GM20431 (cell line): Measurements from ENCODE around the gene PRKN.

Experiments used
- in situ Hi-C: fragments of 300-500 bp; cut with MseI, MboI; formaldehyde crosslinking; loops from one replicate; pipeline ENCODE4 v1.15.0; 2020; ENCODE audit warnings: low sequenced_read_pairs; ENCODE audit not compliant: unreplicated experiment

Gene PRKN

DNA sequence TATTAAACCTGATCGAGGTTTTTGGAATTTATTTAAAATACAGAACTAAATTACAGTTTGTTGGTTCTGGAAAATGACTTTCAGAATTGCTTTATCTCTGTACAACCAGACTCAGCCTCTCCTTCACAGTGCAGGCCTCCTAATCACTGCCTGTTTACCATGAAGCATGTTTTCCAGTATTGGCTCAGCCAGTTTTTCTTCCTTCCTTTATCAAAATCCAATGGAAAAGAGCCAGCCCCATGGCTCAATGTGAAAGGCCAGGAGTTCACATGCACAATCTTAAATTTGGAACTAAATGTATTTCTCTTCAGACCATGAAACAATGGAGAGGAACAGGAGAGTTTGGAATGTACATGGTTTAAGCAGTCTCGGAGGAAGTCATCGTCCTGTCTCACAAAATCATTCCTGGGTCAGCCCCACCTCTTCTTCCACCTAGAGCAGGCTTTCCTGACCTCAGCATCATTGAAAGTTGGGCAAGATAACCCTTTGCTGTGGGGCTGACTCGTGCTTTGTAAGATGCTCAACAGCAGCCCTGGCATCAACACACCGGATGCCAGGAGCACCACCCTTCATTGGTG, 772.8 kb downstream of the PRKN start:
- in situ Hi-C loops, result no loop called here

DNA sequence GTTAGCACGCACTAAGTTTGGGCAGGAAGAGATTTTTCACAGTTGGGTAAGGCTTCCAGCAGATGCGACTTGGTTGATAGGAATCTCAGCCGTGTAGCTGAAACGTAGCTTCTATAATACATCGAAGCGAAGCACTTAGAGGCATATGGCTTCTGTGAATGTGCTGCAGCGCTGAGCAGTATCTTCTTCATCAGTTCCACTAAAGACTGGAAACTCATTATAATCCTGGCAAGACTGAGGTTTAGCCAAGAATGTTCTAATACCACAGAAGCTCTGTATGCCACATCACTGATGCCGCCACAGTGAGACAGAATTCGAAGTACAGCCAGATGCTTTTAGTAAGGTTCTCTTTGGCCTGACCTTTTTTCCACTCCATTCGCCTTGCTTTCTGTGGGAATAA, 773.5 kb downstream of the PRKN start:
- in situ Hi-C loops, result no loop called here

DNA sequence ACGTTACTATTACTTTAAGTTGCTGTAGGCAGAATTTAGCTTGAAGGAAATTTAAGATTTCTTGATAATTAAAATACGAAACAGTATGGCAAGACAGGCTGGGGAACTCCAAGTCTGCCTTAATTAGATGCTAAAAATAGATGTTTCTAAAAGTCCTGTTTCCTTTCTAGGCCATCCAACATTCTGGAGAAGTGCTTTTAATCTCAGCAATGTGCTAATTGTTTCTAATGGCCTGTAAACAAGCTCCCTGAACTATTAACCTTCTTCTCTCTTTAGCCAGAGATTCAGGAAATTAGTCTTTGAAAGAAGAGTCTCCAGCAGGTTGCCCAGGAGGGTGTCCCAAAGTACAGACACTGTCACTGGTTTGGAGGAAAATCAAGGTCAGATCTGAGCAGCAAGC, 776.4 kb downstream of the PRKN start:
- in situ Hi-C loops, result no loop called here

DNA sequence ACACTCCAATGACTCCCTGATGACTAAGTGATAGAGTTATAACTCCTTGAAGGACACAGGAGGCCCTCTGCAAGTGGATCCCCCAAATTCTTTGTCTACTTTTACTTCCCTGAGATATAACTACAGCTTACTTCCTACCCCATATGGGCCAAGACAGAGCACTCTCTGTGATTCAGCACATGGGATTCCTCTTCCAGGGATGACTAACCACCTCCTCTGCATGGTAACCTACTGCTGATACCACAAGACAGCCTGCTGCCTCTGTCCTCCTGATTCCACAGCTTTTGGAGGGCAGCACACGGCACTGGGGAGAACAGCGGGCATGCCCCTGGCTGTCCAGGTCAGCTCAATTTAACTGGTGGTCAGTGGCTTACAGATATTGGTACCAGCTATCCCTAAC, 778.0 kb downstream of the PRKN start:
- in situ Hi-C loops, result no loop called here

DNA sequence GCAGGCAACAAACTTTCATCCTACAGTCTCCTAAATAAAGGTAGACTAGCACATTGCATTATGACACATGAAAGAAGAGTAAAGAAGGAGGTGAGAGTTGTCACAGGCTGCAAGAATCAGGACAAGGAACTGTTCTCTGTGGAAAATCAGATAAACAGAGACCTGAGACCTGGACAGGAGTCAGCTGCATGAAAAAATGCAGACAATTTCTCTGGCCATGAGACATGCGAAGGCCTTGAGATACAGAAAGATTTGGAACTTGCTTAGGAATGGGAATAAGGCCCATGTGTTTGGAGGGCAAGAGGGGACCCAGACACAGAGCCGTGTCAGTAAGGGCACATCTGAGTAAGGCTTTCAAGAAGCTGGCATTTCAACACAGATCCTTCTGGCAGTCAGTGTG, 779.1 kb downstream of the PRKN start:
- in situ Hi-C loops, result no loop called here

DNA sequence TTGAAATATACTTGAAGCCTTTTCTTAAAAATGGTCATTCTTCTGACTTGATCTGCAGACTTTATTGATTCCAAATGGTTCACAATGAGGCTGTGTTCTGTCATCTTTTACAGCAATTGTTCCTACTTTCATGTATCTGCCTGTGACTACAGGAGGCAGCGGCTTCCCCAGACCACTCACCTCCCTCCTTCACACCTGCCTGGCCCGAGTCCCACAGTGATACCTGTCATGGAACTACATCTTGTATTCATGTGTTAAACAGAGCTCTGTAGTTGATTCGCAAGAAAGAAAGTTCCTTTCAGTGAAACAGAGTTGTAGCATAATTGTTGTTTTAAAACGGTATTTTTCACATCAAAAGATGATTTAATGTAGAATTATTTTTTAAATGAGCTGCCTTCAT, 780.2 kb downstream of the PRKN start:
- in situ Hi-C loops, result no loop called here

DNA sequence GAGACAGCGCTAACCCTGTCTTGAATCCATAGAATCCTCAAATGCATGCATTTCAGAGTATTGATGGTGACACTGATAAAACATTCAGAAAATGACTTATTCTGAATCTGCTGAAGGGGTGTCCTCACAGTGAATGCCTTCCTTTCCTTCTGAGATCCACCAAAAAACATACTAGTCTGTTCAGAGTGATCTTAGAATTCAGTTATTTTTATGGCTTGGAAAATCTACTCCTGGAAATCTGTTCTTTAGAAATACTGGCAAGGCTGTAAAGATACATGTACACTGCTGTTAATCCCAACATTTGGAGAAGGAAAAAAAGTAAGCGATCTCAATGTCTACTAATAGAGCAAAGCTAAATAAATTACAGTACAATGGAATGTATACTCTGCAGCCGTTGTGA, 781.1 kb downstream of the PRKN start:
- in situ Hi-C loops, result no loop called here

DNA sequence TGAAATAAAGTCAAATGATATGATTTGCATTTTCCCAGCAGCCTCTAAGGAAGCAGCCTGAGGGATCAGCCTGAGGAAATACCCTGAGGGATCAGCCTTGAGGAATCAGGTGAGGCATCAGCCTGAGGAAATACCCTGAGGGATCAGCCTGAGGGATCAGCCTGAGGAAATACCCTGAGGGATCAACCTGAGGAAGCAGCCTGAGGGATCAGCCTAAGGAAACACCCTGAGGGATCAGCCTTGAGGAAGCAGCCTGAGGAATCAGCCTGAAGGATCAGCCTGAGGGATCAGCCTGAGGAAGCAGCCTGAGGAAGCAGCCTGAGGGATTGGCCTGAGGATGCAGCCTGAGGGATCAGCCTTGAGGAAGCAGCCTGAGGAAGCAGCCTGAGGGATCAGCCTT, 784.0 kb downstream of the PRKN start:
- in situ Hi-C loops, result no loop called here

DNA sequence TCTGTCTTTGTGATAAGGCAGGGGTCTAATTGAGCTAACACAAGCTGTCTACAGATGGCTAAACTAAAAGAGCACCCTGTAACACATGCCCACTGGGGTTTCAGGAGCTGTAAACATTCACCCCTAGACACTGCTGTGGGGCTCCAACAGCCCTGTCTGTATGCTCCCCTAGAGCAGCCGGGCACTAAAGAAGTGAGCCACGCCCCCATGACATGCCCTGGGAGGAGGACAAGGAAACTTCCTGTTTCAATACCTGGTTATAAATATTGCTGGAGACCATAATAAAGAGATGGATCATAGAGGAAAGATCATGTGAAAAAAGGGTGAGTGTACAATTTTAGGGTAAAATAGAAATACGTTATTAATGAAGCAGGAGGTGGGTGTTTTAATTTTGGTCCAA, 786.0 kb downstream of the PRKN start:
- in situ Hi-C loops, result no loop called here

DNA sequence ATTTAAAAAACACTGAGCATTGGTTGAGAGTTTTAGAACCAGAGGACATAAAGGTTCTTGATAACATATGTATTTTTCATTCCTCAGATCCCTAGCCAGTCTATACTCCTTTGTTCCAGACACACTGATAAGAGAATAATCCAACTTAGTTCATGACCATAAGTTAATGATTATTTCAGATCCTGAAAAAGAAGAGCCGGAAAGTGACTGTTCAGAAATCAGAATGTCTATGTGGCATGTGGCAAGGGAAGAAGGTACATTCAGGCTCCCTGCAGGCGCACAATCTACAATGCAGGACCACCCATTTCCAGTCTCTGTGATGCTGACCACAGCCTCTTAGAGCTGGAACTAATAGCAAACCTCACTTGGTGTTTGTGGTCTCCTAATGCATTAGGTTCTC, 787.0 kb downstream of the PRKN start:
- in situ Hi-C loops, result no loop called here

DNA sequence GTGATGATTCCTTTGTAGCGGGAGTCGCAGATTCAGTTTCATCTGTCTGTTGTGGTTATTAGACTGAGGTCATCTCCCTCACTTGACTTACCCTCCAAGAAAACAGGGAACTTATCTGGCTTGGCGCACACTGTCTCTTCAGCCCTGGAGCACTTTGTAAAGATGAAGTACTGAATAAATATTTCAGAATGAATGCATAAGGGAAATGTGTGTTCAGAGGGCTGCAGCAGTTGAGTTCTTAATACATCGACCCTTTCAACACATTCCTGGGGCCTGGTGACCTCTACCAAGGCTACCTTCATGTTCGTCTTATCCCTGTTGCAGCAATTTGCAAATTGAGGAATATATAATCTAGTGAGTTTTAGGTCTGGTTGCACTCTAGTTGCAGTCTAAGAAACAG, 801.2 kb downstream of the PRKN start:
- in situ Hi-C loops, result no loop called here

DNA sequence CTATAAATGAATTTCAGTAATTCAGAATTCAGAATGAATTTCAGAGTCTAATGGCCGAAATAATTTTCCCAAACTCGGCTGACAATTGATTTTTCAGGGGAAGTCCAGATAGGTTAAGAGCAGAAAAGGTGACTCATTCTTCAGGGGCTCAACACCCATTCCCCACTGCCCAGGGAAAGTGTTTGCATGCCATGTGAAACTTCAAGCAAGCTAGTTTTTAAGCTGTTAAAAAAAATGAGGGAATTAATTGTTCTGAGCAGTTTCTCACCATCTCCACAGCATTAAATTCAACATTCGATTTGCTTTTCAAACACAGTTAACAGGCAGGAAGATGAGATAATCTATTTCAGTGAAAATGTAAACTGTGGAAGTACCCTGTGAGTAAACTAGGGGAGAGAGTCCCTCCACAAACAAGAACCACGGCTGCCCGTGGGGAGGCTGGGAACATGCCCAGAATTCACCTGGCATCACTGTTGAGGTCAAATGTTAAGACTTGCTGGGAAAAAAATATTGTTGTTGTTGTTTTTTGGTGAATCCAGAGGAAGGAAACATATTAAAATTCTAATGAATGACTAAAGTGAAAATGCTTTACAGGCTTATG, 803.0 kb downstream of the PRKN start:
- in situ Hi-C loops, result no loop called here

DNA sequence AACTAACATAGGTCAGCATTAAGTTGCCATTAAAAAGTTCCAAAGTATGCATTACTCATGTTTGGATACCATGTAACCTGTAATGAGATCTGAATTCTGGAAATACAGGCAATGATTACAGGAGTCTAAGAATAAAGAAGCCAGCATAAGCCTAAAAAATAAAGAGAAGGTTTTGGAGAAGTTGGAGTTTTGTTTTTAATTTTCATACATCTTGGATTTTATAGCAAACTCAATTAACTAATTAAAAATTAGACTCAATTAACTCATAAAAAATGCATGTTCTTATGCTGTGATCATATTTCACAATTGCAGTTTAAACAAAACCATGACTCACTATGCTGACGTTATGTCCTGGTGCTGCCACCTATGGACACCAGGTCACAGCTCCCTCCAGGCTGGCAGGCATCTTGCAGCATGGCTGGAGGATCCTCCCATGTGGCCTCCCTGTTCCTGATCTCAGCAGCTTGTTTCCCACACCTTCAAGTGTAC, 804.9 kb downstream of the PRKN start:
- in situ Hi-C loops, result no loop called here

DNA sequence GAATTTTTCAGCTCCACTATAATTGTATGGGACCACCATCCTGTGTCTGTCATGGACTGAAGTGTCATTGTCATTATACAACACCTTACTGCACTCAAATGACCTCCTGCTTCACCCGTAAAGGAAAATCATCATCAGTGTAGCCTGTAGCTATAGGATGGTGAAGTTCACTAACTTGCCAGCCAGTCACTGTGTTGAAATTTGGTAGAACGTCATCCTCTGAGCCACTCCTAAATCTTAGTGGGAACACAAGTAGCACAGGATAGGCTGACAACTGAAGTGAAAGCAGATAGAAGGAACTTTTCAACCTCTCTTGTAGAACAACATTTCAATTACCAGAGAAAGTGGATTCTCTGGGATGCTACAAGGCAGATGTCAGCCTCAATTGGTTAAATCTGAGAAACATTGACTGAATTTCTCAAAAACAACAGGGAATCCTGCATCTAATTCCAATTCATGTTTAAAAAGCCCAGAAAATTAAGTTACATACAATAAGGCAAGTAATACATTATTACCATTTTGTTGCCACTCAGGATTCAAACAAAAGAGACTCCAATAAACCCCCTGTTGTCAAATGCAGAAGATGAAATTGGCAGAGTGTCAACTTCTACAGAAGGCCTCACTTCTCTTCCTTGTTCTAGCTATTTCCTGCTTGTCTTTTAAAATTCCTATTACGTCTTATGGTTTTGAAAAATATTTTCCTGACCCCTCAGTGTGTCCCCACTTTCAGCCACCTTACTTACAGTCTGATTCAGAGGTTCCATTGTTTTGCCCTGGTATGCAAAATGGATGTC, 805.8 kb downstream of the PRKN start:
- in situ Hi-C loops, result no loop called here

DNA sequence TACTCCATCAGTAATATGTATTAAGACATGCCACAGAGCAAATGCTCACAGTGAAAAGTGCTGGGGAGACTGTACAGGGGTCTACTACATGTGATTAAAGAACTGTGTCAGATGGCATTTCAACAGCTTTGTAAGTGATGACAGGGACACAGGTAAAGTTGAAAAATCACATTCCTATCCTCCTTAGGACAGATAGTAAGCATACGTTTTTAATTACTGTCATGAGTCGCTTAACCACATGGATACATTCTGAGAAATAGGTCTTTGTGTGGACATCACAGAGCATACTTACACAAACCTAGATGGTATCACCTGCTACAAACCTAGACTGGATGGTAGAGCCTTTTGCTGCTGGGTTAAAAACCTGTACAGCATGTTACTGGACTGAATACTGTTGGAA, 807.9 kb downstream of the PRKN start:
- in situ Hi-C loops, result no loop called here

DNA sequence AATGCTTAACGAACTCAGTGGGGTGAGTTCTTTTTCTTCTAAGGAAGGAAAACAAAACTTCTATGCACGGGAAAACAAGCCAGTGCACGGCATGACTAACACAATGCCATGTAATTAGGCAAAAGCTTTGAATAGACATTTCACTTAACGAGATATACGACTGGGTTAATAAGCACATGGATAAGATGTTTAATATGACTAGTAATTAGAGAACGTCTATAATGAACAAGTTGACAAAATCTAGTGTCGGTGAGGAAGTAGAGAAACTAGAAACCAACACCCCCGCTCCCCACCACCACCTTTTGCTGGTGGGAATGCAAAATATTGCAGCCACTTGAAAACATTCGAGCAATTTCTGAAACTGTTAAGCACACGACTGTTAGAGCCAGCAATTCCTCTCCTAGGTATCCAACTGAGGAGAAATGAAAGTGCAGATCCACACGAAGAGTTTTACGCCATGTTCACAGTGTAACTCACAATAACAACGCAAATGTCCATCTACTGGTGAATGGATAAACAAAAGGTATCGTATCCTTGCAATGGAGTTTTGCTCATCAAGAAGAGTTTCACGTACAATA, 808.8 kb downstream of the PRKN start:
- in situ Hi-C loops, result no loop called here

DNA sequence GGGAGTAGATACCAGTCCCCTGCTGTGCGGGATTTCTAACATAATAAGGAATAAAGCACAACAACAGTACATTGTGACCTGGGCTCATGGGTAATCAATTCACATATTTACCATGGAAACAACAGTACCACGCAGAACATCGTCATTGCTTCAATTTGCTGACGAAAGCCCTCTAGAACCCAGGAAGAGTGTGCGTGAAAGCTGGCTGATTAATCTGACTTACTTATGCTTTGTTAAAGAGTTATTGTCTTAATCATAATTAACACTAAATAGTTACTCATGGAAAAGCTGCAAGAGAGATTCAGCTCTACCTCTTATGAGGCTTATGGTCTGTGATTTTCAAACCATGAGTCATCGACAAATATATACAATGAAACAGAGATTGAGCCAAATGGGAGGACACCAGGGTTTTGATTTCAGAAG, 809.4 kb downstream of the PRKN start:
- in situ Hi-C loops, result no loop called here

DNA sequence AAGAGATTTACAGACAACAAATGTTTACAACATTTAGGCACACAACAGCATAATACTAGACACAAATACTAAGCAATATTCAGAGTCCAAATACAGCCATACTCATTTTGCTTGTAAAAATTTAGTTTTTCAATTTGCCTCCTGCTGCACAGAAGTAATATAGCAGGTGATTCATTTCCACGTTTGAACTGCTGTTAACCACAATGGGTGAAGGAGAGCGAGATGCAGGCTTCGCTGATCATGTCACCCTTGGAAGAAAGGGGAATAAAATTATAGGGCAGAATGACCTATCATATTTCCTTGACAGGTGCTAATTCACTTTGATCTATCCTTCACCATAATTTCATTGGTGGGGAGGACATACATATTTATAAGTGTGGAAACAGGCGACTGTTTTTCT, 809.9 kb downstream of the PRKN start:
- in situ Hi-C loops, result no loop called here

DNA sequence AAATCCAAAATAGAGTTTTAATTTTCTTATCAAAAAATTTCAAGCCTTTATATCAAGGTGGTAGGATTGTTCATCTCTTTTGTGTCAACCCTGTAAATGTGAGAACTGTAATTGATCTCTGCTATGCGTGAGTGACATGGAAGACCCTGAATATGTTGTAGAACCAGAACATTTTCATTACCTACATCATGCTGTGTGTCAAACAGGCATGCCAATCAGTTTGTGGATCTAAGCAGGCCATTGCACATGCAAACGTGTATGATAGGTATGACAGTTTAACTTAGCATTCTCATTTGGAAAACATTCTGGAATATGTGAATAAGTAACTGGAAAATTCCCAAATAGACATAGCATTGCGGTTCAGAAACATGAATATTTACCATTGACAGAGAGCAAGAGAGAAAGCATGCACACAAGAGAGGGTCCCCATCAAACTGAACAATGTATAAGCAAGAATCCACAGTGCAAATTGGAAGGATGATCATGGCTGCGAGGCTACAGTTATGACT, 812.1 kb downstream of the PRKN start:
- in situ Hi-C loops, result no loop called here

DNA sequence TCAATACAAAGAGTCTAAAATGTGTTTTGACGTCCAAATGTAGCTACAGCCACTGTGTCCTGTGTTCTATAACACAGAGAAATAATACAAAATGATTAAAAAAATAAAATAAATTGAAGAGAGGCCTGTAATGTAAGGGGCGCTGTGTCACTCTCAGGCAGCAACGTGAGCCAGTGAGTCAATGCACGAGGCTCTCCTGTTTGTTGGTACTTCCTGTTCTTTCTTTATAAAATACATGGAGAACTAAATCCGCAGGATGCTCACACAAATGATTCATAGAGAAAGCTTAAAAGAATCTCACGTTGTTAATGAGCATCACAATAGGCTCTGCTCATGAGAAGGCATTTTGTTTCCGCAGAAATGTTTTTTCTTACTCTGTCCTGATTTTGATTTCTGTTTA, 818.7 kb downstream of the PRKN start:
- in situ Hi-C loops, result no loop called here

DNA sequence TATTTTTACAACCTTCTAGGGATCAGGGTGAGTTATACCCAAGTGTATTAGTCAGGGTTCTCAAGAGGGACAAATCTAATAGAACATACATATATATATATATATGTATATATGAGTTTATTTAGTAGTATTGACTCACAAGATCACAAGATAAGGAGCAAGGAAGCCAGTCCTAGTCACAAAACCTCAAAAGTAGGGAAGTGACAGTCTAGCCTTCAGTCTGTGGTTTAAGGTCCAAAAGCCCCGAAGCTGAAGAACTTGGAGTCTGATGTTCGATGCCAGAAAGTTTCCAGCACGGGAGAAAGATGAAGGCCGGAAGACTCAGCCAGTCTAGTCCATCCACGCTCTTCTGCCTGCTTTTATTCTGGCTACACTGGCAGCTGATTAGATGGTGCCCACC, 821.0 kb downstream of the PRKN start:
- in situ Hi-C loops, result no loop called here
